ENCODE measurements around the gene SMARCB1. TPM values are rescaled to one million over a fixed set of nuclear protein-coding genes. Genes with fewer than 3 reads are reported as not detected.

SMARCB1 gene
- total RNA-seq, 2 donors from 2014 or later = 136 to 148 TPM

DNA sequence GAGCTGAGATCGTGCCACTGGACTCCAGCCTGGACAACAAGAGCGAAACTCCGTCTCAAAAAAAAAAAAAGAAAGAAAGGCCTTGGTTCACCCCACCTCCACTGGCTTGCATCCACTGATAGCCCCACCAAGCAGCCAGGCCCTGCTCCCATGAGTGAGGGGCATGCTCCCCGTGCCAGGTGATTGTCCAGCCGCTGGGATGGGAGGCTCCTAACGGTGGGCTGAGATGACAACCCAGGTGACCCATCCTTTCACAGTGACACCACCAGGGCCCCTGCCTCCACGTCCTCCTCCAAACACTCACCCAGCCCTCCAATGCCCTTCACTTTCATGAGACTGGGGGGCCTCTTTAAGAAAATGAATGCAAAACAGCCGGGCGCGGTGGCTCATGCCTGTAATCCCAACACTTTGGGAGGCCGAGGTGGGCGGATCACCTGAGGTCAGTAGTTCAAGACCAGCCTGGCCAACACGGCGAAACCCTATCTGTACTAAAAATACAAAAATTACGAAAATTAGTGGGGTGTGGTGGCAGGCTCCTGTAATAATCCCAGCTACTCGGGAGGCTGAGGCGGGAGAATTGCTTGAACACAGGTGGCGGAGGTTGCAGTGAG, 60.6 kb downstream of the SMARCB1 start:
- Histone ChIP-seq H3K36me3 (ENCODE audit: control insufficient read depth, insufficient read depth, low read length) (no peaks in the 10 kb centered on the region), H3K27ac (ENCODE audit: low read depth, low read length) (no peak overlapping the region), H3K27me3 (ENCODE audit: control insufficient read depth, insufficient read depth, low read length, poor library complexity, severe bottlenecking) (no peaks in the 10 kb centered on the region), H3K4me1 (ENCODE audit: control insufficient read depth, insufficient read depth, low read length) (no peaks in the 10 kb centered on the region), H3K9me3 (ENCODE audit: control insufficient read depth, low read length) (no peaks in the 10 kb centered on the region), H3K4me3 (ENCODE audit: low read length) (no peak overlapping the region), H3K9ac (ENCODE audit: extremely low read depth, low read length, poor library complexity, severe bottlenecking) (no peak overlapping the region)
- TF ChIP-seq, protein P1, sequence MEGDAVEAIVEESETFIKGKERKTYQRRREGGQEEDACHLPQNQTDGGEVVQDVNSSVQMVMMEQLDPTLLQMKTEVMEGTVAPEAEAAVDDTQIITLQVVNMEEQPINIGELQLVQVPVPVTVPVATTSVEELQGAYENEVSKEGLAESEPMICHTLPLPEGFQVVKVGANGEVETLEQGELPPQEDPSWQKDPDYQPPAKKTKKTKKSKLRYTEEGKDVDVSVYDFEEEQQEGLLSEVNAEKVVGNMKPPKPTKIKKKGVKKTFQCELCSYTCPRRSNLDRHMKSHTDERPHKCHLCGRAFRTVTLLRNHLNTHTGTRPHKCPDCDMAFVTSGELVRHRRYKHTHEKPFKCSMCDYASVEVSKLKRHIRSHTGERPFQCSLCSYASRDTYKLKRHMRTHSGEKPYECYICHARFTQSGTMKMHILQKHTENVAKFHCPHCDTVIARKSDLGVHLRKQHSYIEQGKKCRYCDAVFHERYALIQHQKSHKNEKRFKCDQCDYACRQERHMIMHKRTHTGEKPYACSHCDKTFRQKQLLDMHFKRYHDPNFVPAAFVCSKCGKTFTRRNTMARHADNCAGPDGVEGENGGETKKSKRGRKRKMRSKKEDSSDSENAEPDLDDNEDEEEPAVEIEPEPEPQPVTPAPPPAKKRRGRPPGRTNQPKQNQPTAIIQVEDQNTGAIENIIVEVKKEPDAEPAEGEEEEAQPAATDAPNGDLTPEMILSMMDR (conservative IDR thresholded peaks at IDR 0.05) = no peak
- no peaks in the 10 kb centered on the region for H3K9me3 Mint-ChIP-seq
- peaks cover 13% of the 10 kb centered on the region for H3K27me3 Mint-ChIP-seq (ENCODE audit: insufficient read depth)
- H3K36me3 Mint-ChIP-seq (ENCODE audit: low read depth) = no peaks in the 10 kb centered on the region
- no peak overlapping the region for H3K4me3 Mint-ChIP-seq
- DNase-seq = no peak
- peaks cover 10% of the 10 kb centered on the region for H3K4me1 Mint-ChIP-seq
- WGBS, 2 experiments (ENCODE audit: insufficient coverage in 1 of 2, insufficient read length in 1 of 2) = 92 to 96% methylated on average over 13 to 18 of the region's 18 CpGs
- no peak overlapping the region for H3K27ac Mint-ChIP-seq

DNA sequence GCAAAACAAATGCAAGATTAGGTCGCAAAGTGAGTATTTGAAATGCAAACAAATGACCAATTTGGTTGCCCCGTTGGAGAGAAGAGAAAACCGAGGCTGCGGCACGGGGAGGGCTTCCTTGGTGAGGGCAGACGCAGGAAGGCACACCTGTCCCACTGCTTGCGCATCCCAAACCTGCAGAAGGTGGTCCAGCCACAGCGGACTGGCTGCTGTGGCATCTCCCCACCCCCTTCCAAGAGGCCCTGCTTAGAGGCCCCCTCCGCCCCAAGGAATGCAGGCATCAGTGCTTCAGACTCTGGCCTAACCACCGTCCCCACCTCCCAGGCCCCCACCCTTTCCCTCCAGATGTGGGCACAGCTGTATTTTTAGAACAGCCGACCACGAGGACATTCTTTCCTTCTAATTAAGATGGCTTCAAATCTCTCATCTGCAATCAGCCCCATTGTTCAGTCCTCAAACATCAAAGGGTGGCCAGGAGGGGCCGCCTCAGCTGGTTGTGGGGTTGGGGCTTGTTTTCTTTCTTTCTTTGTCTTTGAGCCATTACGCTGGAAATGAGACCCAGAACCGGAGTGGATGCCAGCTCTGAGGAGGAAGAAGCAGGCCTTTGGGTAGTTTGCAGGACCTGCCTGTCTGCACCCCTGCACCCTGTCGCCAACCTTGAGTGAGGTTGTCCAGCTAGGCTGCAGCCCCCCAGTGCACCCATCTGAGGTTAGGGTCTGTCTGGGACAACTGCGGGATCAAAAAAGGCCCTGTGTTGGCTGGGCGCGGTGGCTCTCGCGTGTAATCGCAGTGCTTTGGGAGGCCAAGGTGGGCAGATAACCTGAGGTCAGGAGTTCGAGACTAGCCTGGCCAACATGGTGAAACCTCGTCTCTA, 61.5 kb downstream of the SMARCB1 start:
- Mint-ChIP-seq H3K4me3 (no peak overlapping the region), H3K4me1 (peaks cover 10% of the 10 kb centered on the region), H3K27ac (no peak overlapping the region), H3K27me3 (ENCODE audit: insufficient read depth) (peaks cover 11% of the 10 kb centered on the region), H3K9me3 (no peaks in the 10 kb centered on the region), H3K36me3 (ENCODE audit: low read depth) (no peaks in the 10 kb centered on the region)
- Histone ChIP-seq H3K27me3 (ENCODE audit: control insufficient read depth, insufficient read depth, low read length, poor library complexity, severe bottlenecking) (no peaks in the 10 kb centered on the region), H3K4me3 (ENCODE audit: low read length) (no peak overlapping the region), H3K27ac (ENCODE audit: low read depth, low read length) (no peak overlapping the region), H3K4me1 (ENCODE audit: control insufficient read depth, insufficient read depth, low read length) (no peaks in the 10 kb centered on the region), H3K9me3 (ENCODE audit: control insufficient read depth, low read length) (no peaks in the 10 kb centered on the region), H3K9ac (ENCODE audit: extremely low read depth, low read length, poor library complexity, severe bottlenecking) (no peak overlapping the region), H3K36me3 (ENCODE audit: control insufficient read depth, insufficient read depth, low read length) (no peaks in the 10 kb centered on the region)
- 73 to 74% methylated on average over 17 to 24 of the region's 24 CpGs for WGBS, 2 experiments (ENCODE audit: insufficient coverage in 1 of 2, insufficient read length in 1 of 2)
- DNase-seq = peak; percentile 70
- TF ChIP-seq, protein P1 (conservative IDR thresholded peaks at IDR 0.05) = no peak

DNA sequence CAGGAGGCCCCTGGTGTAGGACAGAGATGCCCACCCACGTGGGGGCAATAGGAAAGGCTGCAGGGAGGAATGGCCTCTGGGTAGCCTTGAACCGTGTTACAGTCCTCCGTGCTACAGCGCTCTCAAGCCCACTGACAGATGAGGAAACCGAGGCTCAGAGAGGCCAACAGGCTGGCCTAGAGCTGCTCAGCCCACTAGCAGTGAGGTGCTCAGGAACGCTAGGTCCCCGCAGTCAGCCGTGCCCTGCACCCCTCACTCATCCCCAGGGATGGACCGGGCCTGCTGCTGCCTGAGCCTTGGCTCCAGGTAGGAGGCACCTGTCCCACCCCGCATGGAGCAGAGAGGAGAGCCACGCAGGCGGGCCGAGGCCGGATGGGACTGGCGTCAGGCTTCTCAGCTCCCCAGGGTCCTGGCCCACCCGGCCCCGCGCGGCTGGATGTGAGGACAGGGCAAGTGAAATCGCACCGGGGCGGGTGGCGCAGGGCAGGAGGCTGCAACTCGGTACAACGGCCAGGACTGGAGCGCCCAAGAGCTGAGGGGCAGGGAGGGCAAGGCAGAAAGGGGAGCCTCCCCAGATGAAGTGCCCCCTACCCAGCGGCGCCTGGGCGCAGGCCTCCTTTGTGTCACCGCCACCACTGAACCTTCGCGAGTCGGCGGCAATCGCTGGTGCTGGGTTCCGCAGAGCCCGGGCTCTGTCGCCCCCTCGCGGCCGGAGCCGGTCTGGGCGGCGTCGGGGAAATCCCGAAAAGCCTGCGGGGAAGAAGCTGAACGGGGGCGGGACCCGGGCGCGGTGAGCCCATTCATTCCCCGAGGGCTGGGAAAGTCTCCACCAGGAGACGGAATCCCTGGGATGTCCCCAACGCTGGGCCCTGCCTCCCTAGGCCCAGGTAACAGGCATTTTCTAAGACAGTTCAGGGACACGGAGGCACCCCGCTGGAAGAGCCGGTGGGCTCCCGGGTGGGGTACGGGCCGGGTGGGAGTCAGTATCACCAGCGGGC, 62.5 kb downstream of the SMARCB1 start:
- H3K4me1 ChIP-seq (ENCODE audit: control insufficient read depth, insufficient read depth, low read length) = no peaks in the 10 kb centered on the region
- H3K9me3 Mint-ChIP-seq = no peaks in the 10 kb centered on the region
- WGBS, 2 experiments (ENCODE audit: insufficient coverage in 1 of 2, insufficient read length in 1 of 2) = 38 to 39% methylated on average over 29 to 61 of the region's 62 CpGs
- H3K36me3 Mint-ChIP-seq (ENCODE audit: low read depth) = no peaks in the 10 kb centered on the region
- TF ChIP-seq, protein P1 (conservative IDR thresholded peaks at IDR 0.05) = peak; percentile 99
- H3K27me3 ChIP-seq (ENCODE audit: control insufficient read depth, insufficient read depth, low read length, poor library complexity, severe bottlenecking) = no peaks in the 10 kb centered on the region
- H3K36me3 ChIP-seq (ENCODE audit: control insufficient read depth, insufficient read depth, low read length) = no peaks in the 10 kb centered on the region
- no peak overlapping the region for H3K4me3 Mint-ChIP-seq
- peaks cover 10% of the 10 kb centered on the region for H3K4me1 Mint-ChIP-seq
- H3K27ac ChIP-seq (ENCODE audit: low read depth, low read length) = no peak overlapping the region
- H3K9me3 ChIP-seq (ENCODE audit: control insufficient read depth, low read length) = no peaks in the 10 kb centered on the region
- no peak overlapping the region for H3K9ac ChIP-seq (ENCODE audit: extremely low read depth, low read length, poor library complexity, severe bottlenecking)
- DNase-seq = peak; percentile 99
- no peak overlapping the region for H3K27ac Mint-ChIP-seq
- peaks cover 11% of the 10 kb centered on the region for H3K27me3 Mint-ChIP-seq (ENCODE audit: insufficient read depth)
- H3K4me3 ChIP-seq (ENCODE audit: low read length) = no peak overlapping the region

Data from endodermal cell (in vitro differentiated cells).